Stimulated activated CD8-positive, alpha-beta memory T cell treated with anti-CD3 and anti-CD28 coated beads, Interleukin-12 subunit alpha, Interleukin-12 subunit beta, amount 100 ng/mL, for 1 hour (primary cell): ENCODE data around the gene SSUH2.
"Not testable (repeated sequence)": the region's sequence is repeated elsewhere in the genome, so short reads cannot be mapped to it uniquely, and the experiment has no call there.

Experiments used
- DNase-seq: peaks from one replicate; pipeline ENCODE4 v3.0.0-alpha.2; 2020; ENCODE audit warnings: low read depth

Gene SSUH2

DNA sequence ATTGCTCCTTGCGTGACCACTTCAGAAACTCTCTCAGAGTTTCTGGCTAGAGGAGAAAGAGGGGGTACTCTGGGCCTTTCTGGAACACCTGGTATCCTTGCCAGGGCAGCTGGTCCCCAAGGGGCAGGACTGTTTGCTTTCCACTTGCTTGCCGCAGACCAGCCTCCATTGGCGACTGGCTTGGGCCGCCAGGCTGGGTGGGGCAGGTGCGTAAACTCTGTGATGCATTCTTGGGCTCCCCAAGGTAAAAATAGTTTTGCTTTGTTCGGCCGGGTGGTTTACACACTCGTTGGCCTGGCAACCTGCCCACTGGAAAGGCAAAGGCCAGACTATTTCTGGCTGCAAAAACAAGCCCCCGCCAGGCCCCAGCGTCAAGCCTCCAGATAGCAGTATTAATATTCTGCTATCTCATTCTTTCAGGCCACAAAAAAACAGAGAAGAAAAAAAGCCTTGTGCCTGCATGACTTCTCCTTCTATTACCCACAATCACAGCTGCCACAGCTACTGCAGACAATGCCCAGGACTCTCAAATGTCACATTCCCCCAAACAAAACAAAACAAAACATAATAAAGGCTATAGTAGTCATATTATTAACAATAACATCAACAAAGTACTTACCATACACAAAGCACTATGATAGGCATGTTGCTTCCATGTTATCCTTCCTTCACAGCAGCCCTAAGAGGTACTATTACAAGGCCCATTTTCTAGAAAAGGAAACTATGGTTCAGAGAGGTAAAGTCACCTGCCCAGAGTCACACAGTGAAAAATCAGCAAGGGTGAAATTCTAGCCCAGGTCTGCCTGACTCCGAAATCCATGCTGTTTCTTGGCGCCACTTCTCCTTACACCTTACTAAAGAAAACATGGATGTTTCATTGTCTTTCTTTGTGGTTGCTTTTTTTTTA lies 14.0 kb upstream of the SSUH2 start:
- DNase-seq: no peak

DNA sequence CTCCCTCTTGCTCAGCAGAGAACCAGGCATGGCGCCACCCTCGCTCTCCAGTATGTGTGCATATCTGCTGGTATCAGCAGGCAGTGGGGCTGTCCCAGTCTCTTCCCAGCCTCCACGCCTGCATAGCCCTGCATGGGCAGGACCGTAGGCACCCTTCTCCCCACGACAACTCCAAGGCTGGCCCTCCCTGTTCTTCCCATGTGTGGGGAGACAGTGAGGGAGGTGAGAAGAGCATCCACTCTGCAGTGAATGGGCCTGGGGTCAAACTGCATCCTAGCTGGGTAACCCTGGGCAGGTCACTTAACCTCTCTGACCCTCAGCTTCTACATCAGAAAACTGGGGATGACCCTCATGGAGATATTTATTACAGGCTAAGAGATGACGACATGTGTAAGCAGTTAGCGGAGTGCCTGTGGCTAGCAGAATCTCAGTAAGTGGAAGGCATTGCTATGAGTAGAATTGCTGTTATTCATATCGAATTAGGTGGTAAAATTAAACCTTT lies 13.3 kb upstream of the SSUH2 start:
- no peak for DNase-seq

DNA sequence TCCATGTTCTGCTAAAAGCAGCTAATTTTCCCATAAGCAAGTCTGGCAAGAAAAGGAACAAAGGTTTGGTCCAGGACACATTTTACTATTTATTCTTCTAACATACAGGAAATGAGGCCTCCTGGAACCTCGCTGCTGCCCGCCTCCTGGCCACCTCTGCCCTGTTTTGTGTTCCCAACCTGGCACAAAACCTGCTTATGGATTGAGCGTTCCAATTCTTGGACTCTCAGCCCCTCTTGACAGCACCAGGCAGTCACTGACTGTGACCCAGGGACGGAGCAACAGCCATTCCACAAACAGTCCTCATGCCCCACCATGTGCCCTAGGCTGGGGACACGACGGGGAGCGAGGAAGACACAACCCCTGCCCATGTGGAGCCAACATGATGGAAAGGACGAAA lies 11.6 kb upstream of the SSUH2 start:
- no peak for DNase-seq

DNA sequence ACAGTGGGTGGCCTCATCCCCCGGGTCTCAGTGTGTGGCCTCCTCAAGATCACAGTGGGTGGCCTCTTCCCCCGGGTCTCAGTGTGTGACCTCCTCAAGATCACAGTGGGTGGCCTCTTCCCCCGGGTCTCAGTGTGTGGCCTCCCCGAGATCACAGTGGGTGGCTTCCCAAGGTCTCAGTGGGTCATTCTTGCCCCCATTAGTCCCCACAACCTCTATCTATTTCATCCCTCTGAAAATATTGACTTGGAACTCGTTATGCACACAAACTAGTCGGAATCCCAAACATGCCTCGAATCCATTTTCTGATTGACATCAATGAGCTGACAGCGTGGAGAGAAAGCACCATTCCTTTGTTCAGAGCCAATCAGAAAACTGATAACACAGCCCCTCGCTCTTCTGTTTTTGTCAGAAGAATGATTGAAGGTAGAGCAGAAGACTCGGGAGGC lies 10.8 kb upstream of the SSUH2 start:
- no peak for DNase-seq

DNA sequence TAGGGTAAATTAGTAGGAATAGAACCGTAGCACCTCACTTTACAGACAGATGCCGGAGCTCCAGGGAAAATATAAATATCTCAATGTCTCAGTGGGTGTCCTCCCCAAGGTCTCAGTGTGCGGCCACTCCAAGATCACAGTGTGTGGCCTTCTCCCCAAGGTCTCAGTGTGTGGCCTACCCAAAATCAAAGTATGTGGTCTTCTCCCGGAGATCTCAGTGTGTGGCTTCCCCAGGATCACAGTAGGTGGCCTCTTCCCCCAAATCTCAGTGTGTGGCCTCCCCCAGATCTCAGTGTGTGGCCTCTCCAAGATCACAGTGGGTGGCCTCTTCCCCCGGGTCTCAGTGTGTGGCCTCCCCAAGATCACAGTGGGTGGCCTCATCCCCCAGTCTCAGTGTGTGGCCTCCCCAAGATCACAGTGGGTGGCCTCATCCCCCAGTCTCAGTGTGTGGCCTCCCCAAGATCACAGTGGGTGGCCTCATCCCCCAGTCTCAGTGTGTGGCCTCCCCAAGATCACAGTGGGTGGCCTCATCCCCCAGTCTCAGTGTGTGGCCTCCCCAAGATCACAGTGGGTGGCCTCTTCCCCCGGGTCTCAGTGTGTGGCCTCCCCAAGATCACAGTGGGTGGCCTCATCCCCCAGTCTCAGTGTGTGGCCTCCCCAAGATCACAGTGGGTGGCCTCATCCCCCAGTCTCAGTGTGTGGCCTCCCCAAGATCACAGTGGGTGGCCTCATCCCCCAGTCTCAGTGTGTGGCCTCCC lies 10.2 kb upstream of the SSUH2 start:
- not testable (repeated sequence) for DNase-seq

DNA sequence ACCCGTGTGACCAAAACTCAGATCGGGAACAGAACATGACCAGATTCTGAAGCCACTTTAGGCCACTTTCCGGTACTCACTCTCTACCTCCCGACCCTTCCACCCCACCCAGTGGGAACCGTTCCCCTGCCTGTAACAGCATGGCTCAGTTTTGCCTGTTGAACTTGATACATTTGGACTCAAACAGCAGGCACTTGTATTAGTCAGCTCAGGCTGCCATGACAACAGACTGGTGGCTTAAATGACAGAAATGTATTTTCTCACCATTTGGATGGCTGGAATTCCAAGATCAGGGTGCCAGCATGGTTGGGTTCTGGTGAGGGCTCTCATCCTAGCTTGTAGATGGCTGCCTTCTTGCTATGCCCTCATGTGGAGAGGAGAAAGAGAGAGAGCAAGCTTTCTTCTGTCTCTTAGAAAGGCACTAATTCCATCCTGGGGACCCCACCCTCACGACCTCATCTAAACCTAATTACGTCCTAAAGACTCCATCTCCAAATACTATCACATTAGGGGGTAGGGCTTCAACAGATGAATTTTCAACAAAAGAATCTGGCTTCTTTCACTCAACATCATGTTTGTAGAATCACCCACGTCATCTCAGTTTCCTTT lies 9.3 kb upstream of the SSUH2 start:
- DNase-seq: no peak

DNA sequence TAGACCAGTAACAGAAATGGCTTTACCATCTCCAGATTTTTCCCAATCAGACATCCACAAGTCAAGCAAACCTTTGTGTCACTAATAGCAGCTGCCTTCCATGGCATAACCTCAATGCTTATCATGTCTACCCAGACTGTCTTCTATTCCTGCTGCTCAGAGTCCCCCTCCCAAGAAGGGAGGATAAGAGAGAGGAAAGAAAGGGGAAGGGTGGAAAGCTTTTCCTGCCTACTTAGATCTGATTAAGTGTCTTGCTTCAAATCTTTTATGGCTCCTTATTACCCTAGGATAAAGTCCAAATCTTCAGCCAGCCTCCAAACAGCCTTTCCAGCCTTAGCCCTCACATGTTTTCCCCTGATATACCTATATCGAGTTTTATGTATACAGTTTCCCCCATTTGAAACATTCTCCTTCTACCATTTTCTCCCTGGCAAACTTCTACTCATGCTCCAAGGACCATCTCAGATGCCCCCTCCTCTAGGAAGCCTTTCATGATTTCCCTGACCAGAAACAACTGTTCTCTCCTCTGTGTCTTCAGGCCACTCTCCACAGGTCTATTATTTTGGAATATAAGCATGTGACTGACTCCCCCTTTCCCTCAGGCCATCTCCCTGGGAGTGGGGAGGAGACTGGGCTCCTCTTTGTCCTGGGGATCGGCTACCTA lies 7.9 kb upstream of the SSUH2 start:
- DNase-seq: no peak

DNA sequence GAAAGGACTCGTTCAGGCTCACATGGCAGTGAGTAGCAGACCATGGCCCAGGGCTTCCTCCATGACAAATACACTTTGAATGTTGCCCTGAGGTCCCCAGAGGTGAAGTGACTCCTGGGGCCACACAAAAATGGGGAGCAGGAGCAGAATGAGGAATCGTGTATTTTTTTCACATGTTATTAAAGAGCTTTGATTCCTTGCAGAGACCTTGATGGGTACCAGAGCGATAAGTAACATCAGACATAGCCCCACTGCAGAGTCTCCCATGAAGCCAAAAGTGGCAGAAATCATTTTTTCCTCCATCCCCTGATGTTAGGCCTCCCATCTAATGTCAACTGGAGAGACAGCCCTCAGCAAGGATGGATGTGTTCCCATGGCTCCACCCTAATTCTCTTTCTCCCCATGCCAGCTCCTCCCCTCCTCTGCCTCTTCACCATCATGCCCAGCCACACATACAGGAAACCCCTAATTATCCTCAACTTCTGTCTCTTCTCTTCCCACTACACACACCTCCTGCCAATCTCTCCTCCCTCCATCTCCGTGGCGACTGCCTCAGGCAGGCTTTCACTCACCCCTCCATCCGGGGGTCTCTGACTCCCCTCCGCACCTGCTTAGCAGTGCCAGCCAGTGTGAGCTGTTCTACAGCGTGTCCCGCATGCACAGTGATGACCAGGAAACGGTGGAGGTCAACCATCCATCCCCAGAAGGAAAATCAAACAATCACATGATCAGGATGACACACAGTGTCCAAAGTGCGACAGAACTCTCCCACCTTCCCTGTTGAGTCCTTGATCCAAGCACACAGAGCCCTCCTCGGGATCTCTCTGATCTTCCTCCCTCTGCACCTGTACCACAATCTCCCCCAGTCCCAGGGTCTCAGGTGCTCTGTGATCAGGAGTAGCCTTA lies 7.1 kb upstream of the SSUH2 start:
- no peak for DNase-seq

DNA sequence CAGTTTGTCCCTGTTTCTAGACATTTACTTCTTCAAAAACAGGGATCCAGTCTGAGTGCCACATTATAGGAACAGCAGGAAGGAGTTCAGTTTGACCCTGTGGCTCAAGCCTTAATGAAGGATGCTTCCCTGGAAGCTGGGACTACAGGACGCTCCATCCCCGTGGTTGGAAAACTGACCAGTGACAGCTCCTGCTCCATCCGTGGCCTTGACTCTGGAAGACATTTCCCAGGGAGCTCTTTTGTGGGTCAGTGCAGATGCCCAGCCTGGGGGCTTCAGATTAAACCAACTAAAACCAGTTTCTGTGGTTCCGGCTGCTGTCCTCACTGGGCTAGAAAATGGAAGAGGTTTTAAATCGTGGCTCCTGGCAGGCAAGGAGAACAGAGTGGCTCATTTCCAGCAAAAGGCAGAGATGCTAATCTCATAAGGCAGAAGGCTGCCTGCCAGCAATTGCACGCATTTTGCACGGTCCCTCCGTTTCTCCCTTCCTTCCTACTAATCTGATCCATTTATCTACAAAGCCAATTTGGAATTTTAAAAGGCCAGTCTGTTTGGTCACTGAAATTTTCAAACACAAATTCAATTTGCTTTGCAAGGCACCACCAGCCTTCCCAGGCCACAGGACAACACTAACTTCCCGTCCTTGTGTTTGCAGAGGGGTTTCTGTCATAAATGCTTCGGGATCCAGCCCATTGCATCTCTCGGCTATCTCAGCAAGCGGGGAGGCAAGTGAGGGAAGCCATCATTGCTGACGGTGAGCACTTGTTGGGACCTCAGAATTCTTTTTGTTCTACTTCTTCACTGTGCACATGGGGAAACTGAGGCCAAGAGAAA lies 6.2 kb upstream of the SSUH2 start:
- DNase-seq: no peak

DNA sequence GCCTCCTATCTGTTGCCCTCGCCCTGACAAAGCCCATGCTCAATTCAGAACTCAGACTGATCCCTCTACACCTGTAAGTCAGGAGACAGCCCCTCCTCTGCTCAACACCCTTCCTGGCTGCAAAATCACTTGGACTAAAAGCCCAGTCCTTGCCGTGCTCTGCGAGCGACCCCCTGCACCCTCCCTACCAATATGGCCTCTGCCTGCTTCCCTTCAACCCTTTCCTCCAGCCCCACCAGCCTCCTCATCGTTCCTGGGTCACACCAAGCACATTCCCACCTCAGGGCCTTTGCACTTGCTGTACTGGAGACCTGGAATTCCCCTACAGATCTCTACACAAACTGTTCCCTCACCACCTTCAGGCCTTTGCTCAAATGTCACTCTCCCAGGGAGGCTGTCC lies 5.2 kb upstream of the SSUH2 start:
- DNase-seq: no peak

DNA sequence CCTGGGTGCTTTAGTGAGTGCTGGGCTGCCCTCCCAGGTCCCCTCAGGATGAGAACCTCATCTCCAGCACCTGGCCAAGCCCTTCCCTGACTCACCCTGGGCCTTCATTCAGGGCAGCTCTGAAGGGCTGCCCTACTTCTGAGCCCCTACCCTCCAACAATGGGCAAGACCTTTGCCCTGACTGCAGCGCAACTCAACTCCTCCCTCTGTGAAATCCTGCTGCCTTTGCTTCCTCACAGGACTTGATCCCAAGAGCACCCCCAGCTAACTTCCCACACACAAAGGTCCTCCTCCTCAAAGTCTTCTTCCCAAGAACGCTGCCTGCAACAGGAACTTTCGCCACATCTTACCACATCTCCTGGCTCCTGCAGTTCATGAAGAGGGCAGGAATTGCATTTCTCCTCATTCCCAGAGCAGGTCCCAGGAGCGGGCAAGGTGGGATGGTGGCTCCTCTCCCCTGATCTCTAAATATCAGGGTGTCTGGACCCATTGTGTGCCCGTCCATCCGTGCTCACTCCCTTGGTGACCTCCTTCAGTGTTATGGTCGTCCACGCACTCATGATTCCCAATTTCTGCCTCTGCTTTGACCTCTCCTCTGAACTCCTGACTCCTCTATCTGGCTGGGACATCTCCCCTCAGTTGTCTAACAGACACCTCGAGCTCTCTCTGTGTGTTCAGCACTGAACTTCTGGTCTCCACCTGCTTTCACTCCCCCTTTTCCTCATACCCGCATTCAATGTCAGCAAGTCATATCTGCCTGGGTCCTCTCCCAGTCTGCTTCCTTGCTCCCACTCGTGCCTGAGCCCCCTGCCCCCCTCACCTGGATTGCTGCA lies 4.5 kb upstream of the SSUH2 start:
- no peak for DNase-seq

DNA sequence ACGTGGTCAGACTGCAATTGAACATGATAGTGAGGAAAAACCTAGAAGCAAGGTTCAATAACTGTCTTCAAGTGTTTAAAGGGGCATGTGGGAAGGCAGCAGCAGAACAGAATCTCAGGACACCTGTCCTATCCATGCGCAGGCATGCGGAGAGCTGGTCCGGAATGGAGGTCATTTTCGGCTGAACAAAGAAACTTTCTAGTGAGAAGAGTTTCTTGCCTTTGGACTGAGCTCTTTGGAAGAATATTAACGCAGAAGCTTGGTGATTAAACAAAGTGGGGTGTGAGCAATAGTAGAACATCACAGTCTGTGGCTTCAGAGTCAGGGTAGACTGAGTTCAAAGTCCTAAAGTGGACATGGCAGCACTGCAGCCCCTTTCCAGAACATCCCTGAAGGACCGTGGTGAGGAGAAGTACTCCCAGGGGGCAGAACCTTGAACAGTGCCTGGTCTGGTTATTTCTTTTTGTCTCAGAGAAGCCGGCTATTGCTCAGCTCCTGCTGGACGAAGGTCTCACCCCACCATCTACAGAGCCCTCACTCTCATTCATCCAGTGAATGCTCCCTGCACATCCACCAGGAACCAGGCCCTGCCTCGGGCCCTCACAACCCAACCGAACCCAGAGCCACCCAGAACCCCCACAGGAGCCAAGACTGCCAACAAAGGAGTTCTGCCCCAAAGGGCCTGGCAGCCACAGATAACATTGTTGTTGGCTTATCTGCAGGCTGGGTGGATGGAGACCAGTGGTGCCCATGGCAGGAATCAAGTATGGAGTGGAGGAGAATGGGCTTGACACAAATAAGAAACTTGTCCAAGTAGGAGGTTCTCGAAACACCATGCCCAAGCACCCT lies 2.8 kb upstream of the SSUH2 start:
- DNase-seq: no peak

DNA sequence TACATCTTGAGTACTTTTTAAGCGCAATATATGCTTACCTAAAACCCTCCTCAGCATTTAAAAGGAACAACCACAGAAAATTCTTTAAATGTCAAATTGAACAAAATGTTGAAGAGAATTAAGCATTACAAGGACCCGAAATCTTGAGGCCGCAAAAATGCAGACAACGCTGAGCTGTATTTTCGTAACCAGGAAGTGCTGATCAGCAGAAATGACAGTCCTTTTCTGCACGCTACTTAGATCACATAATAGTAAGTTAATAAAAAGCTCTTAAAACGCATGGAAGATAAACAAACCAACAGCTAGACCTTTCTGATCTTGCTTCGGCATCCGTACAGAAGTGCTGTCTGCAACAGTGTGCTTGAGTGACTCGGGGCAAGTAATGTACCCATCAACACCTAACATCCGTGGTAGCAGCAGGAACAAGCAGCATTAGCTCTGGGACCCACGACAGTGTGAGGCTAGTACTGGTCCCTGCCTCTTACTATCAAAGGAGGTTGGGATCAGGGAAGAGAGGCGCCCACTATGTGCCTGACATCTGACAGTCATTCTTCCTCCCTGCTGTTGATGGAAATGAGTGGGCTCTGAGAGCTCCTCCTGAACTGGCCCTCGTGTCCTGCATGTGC lies 1.8 kb upstream of the SSUH2 start:
- DNase-seq: no peak

DNA sequence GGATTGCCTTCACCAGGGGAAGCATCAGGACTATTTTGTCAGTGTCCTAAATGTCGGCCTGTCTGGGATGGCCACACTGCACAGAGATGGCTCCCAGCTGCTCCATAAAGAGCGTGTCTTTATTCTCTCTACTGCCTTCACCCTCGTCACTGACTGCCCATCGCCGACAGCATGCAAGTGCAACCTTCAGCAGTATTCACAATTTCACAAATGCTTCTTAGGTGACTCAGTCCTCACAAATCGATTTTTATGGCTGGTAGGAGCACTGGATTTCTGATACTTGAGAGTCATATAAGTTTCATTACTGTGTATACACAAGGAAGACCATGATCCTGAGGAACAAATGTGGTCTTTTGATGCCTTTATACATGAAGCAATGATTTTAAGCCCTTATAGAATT lies 1.1 kb upstream of the SSUH2 start:
- DNase-seq: no peak

DNA sequence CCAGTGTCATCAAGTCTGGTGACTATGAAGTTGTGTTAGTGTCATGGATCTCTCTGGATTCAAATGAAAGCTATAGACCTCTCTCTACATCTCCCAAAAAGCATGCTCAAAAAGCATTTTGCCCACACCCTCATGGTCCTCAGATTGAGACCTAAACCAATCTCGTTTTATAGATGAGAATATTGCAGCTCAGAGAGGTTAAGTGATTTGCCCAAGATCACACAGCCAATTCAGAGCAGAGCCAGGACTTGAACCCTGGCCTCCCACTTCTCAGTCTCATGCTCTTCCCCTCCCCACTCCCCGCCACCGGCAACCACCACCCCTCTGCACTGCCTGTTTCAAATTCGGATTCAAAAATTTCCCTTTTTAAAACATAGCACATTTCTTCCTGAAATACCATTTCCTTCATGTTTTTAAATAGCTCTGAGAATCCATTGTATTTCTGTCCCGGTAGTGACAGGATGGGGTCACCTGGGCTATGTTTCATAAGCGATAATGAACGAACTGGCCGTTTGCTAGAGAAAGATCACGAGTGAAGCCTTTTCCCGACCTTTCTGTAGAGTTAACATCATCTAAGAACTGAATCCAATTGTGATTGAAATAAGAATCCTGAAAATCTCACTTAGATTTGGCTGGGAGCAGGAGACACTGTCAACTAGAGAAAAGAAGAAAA lies 769 bp downstream of the SSUH2 start:
- DNase-seq: no peak

DNA sequence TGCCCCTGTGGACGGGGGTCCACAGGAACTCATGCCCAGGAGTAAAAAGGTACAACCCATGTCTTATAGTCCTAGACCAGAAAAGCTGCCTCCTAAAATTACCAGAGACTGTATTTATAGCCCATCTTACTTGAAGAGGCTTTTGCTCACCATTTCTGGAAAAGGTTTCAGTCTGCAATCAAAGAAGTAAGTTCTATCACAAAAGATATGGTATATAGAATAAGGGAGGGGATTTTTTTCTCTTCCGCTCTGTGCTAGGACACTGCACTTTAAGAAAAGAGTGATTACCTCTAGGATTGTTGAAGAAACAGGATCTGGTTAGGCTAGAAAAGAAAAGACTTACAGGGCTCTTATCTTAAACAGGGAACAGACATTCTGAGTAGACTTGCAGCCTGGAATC lies 2.6 kb downstream of the SSUH2 start:
- DNase-seq: no peak

DNA sequence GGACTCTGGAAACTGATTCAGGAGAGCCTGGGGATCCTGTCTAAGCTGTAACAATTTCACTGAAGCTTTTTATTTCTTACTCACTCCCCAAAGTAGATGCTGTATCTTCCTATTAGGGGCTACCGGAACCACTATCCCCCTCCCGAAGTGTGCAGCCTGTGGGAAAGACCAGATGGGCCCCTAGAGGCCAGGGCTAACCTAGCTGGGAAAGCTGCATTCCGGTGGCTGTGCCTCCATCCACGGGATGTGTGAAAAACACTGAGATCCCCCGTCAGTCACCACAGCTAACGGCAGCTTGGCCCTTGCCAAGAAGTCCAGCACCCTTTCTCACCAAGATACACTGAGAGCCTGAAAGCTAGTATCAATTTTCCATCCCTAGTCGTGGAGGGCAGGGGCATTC lies 3.1 kb downstream of the SSUH2 start:
- no peak for DNase-seq
